DND-41 (cell line): ENCODE results near the gene CYP26C1.

ENCODE experiments used
- ATAC-seq: fragments of 200-7000 bp; cut with Tn5 transposase; 3 replicates; pipeline ENCODE4 v1.9.1; 2021; ENCODE audit warnings: low read depth; ENCODE audit not compliant: insufficient read depth
- DNase-seq: peaks from one replicate; pipeline ENCODE4 v3.0.0-alpha.2; 2020
- H2AFZ ChIP-seq: 2 replicates; pipeline ENCODE4 v1.6.0; 2012; ENCODE audit warnings: low read depth, low read length
- H3K27ac ChIP-seq: 2 replicates; pipeline ENCODE4 v1.5.1; 2012; ENCODE audit warnings: low read length, inconsistent platforms
- H3K27me3 ChIP-seq: fragments of 200-600 bp; sonication (generic); 2 replicates; pipeline ENCODE4 v1.6.0; 2012; ENCODE audit warnings: low read length, mild to moderate bottlenecking, inconsistent platforms; ENCODE audit not compliant: insufficient read depth, poor library complexity
- H3K36me3 ChIP-seq: 2 replicates; pipeline ENCODE4 v1.5.1; 2012; ENCODE audit warnings: low read length, inconsistent platforms; ENCODE audit not compliant: insufficient read depth
- H3K4me1 ChIP-seq: 2 replicates; pipeline ENCODE4 v1.5.1; 2012; ENCODE audit warnings: mild to moderate bottlenecking, low read length; ENCODE audit not compliant: insufficient read depth
- H3K4me2 ChIP-seq: 2 replicates; pipeline ENCODE4 v1.6.0; 2012; ENCODE audit warnings: mild to moderate bottlenecking, moderate library complexity, low read length, inconsistent platforms; ENCODE audit not compliant: insufficient read depth
- H3K4me3 ChIP-seq, 2 experiments: fragments of 200-600 bp in 1 of 2; shearing (Covaris generic) in 1 of 2; 2 replicates each; pipeline ENCODE4 v1.5.1; 2012 to 2016; ENCODE audit warnings: inconsistent platforms in 2 of 2, low read length in 2 of 2, mild to moderate bottlenecking in 2 of 2, low read depth in 1 of 2, moderate library complexity in 1 of 2
- H3K79me2 ChIP-seq: 2 replicates; pipeline ENCODE4 v1.6.0; 2012; ENCODE audit warnings: low read length, inconsistent platforms; ENCODE audit not compliant: insufficient read depth
- H3K9ac ChIP-seq: 2 replicates; pipeline ENCODE4 v1.6.0; 2012; ENCODE audit warnings: low read depth, mild to moderate bottlenecking, inconsistent platforms, low read length, moderate library complexity
- H3K9me3 ChIP-seq: 2 replicates; pipeline ENCODE4 v1.5.1; 2012; ENCODE audit warnings: low read length, moderate library complexity, mild to moderate bottlenecking, inconsistent platforms; ENCODE audit not compliant: insufficient read depth, severe bottlenecking
- H4K20me1 ChIP-seq: 2 replicates; pipeline ENCODE4 v1.6.0; 2012; ENCODE audit warnings: low read length; ENCODE audit not compliant: insufficient read depth
- EZH2 ChIP-seq: IDR thresholded peaks from 3 replicates; pipeline ENCODE4 v1.6.1; 2012; ENCODE audit warnings: borderline replicate concordance, low read depth, mild to moderate bottlenecking, moderate library complexity, low read length, inconsistent platforms; ENCODE audit not compliant: severe bottlenecking
- TF ChIP-seq, protein P1 (sequence below): IDR thresholded peaks from 2 replicates; pipeline ENCODE4 v1.5.1; 2012; ENCODE audit warnings: borderline replicate concordance, low read length, moderate library complexity, mild to moderate bottlenecking; ENCODE audit not compliant: poor library complexity, severe bottlenecking; ENCODE audit errors: extremely low read depth

CYP26C1 gene

DNA sequence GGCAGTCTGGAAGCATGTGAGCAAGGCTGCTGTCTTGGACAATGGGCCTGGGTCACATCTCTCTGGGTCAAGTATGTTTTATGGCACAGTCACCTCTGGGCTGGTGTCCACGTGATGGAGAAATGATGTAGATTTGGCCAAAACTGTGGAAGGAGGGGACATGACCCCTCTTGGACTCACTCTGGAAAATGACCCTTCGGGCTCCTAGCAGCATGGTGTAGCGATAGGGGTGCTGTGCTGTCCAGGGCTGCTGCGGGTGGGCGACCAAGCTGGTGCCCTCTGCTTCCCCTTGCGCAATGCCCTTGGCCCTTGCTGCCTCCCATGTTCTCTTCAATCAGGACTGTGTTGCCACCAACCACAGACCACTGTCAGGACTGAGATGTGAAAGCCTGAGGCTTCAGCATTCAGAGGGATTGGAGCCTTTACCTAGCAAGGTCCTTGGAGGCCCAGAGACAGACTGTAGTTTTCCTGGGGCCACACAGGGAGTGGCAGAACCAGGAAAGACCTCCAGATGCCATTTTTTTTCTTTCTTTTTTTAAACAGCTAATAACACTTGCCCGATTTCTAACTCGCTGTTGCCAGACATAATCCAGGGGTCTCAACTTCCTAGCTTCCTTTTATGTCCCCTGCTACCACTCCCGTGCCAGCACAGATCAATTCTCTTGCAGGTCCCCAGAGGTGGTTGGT, 19.2 kb downstream of the CYP26C1 start:
- H3K4me2 ChIP-seq: no peak overlapping the region
- ATAC-seq: no peak
- H3K36me3 ChIP-seq: no peaks in the 10 kb centered on the region
- H3K27me3 ChIP-seq: peaks cover 7% of the 10 kb centered on the region
- no peak overlapping the region for H3K9ac ChIP-seq
- 0 out of 2 replicates have a peak, but pooled peaks cover 3% of the 10 kb centered on the region for H4K20me1 ChIP-seq
- H3K4me1 ChIP-seq: no peaks in the 10 kb centered on the region
- H2AFZ ChIP-seq: no peak overlapping the region
- no peak for DNase-seq
- H3K9me3 ChIP-seq: no peaks in the 10 kb centered on the region
- TF ChIP-seq, protein P1, sequence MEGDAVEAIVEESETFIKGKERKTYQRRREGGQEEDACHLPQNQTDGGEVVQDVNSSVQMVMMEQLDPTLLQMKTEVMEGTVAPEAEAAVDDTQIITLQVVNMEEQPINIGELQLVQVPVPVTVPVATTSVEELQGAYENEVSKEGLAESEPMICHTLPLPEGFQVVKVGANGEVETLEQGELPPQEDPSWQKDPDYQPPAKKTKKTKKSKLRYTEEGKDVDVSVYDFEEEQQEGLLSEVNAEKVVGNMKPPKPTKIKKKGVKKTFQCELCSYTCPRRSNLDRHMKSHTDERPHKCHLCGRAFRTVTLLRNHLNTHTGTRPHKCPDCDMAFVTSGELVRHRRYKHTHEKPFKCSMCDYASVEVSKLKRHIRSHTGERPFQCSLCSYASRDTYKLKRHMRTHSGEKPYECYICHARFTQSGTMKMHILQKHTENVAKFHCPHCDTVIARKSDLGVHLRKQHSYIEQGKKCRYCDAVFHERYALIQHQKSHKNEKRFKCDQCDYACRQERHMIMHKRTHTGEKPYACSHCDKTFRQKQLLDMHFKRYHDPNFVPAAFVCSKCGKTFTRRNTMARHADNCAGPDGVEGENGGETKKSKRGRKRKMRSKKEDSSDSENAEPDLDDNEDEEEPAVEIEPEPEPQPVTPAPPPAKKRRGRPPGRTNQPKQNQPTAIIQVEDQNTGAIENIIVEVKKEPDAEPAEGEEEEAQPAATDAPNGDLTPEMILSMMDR: no peak
- TF ChIP-seq EZH2: no peak
- no peaks in the 10 kb centered on the region for H3K79me2 ChIP-seq
- H3K4me3 ChIP-seq: no peak overlapping the region
- H3K27ac ChIP-seq: no peak overlapping the region

DNA sequence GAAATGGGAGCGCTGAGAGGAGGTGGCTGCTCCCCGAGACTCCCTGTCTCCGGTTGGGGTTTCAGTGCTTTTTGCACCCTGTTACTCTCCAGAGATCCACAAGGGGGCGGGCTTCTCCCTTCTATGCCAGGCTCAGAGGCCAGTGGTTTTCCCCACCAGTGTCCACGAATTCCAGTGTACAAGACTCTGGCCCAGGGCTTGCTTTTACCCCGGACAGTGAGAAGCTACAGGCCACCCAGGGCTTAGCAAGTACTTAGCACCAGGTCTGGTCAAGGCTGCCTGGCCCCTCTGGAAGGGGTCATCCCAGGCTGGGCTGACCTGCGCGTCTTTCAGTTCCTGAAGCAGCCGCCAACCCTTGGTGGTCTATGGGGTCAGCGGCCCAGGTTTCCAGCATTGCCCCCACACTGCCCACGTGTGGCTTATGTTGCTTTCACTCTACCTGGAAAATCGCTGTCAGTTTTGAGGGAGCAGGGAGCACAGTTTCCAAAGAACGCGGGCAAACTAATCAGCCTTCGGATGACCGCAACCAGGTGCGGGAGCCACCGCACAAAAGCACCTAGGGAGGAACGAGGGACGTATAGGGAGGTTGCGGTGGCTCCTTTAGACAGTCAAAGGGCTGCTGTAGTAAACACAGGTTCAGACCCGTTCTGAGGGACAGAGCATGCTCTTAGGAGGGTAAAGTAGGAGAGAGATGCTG, 19.9 kb downstream of the CYP26C1 start:
- DNase-seq (peak; percentile 45), ATAC-seq (peak; percentile 80)
- no peaks in the 10 kb centered on the region for H3K36me3 ChIP-seq
- H3K79me2 ChIP-seq: no peaks in the 10 kb centered on the region
- no peaks in the 10 kb centered on the region for H3K9me3 ChIP-seq
- TF ChIP-seq EZH2: no peak
- TF ChIP-seq, protein P1: peak; percentile 82
- H3K9ac ChIP-seq: no peak overlapping the region
- H4K20me1 ChIP-seq: 0 out of 2 replicates have a peak, but pooled peaks cover 3% of the 10 kb centered on the region
- H3K4me2 ChIP-seq: no peak overlapping the region
- peaks cover 7% of the 10 kb centered on the region for H3K27me3 ChIP-seq
- H3K27ac ChIP-seq: no peak overlapping the region
- H3K4me1 ChIP-seq: no peaks in the 10 kb centered on the region
- H2AFZ ChIP-seq: no peak overlapping the region
- no peak overlapping the region for H3K4me3 ChIP-seq

DNA sequence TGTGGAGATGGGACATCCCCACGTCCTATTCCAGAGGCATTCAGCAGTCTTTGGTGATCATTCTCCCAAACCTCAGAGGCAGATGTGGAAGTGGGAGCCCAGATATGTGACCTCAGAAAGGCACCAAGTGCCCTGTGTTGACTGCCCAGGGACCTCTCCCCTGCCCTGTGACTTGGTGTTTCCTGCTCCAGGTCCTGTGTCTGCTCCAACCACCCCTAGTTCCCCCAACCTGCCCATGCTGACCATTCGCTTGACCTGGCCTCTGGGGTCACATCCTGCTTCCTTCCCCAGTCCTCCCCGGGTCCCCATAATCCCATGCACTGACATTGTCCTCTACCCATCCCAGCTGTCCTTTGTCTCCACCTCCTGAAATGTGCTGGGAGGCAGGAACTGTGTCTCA, 20.7 kb downstream of the CYP26C1 start:
- H2AFZ ChIP-seq: no peak overlapping the region
- ATAC-seq: no peak
- no peak overlapping the region for H3K4me3 ChIP-seq
- no peaks in the 10 kb centered on the region for H3K4me1 ChIP-seq
- H3K4me2 ChIP-seq: no peak overlapping the region
- DNase-seq: no peak
- no peaks in the 10 kb centered on the region for H3K36me3 ChIP-seq
- H3K27me3 ChIP-seq: peaks cover 3% of the 10 kb centered on the region
- TF ChIP-seq, protein P1: no peak
- no peaks in the 10 kb centered on the region for H3K9me3 ChIP-seq
- H3K79me2 ChIP-seq: no peaks in the 10 kb centered on the region
- H3K27ac ChIP-seq: no peak overlapping the region
- 0 out of 2 replicates have a peak, but pooled peaks cover 3% of the 10 kb centered on the region for H4K20me1 ChIP-seq
- H3K9ac ChIP-seq: no peak overlapping the region
